Activated T-cell treated with anti-CD3 and anti-CD28 coated beads for 48 hours (primary cell): ENCODE results near the gene ARPC1A.
"Not testable (repeated sequence)": the region's sequence is repeated elsewhere in the genome, so short reads cannot be mapped to it uniquely, and the experiment has no call there.

Source experiments
- DNase-seq: peaks from one replicate; pipeline ENCODE4 v3.0.0-alpha.2; 2020; ENCODE audit warnings: low read depth

ARPC1A gene

GRCh38 chr7:99322659-99323058 is 3.0 kb upstream of the ARPC1A start:
- DNase-seq = not testable (repeated sequence)

DNA sequence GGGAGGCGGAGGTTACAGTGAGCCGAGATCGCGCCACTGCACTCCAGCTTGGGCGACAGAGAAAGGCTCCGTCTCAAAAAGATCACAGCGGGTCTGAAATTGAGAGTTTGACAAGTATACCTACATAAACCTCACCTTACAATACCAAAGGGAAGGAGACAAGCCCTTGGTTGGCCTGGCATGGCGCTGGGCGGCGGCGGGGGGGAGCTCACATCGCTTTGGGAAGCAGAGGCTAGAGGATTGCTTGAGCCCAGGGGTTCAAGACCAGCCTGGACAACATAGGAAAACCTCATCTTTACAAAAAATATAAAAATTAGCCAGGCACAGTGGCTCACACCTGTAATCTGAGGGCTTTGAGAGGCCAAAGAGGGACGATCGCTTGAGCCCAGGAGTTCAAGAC is 1.1 kb upstream of the ARPC1A start:
- no peak for DNase-seq

DNA sequence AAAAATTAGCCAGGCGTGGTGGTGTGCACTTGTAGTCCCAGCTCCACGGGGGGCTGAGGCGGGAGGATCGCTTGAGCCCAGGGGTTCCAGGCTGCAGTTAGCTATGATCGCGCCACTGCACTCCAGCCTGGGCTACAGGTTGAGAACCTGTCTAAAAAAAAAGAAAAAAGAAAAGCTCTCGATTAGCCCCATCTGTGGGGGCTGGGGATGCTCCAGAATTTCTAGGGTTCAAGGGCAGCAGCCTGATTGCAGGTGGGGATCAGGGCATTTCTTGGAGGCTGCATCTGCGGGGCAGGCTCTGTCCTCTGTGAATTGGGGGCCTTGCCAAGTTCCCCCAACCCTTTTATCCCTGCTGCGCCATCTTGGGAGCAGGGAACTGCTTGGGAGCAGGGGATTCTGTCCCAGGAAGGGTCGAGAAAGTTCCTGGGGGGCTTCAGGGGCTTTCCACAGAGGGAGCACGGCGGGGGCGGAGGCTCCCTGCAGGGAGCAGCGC is 651 bp upstream of the ARPC1A start:
- peak; percentile 5 for DNase-seq

- DNase-seq = no peak
Observed at GRCh38 chr7:99326408-99326782, 697 bp downstream of the ARPC1A start.

DNA sequence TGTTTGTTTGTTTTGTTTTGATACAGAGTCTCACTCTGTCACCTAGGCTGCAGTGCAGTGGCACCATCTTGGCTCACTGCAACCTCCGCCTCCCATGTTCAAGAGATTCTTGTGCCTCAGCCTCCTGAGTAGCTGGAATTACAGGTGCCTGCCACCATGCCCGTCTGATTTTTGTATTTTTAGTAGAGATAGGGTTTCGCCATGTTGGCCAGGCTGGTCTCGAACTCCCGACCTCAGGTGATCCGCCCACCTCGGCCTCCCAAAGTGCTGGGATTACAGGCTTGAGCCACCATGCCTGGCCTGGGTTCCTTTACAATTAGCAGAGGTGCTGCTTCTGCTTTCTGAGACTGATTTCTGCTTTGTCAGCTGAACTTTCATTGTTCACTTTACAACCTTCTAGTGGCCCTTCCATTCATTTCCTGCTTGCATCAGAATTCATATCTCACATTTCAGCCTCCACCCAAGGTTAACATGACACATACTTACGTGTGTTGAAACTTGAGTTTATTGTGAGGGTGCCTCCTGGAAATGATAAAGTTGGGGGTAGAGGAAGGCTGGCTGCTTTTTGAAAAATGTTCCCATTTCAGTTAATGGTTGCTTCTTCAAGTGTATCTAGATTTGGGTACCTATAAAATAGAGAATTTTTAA is 4.7 kb downstream of the ARPC1A start:
- peak; percentile 13 for DNase-seq

DNA sequence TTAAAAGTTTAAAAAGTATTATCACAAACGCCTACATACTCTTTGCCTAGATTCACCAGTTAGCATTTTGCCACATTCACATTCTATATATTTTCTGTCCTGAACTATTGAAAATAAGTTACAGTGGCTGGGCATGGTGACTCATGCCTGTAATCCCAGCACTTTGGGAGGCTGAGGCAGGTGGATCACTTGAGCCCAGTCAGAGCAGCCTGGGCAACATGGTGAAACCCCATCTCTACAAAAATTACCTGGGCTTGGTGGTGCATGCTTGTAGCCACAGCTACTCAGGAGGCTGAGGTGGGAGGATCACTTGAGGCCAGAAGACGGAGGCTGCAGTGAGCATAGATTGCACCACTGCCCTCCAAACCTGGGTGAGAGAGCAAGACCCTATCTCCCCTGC is 5.3 kb downstream of the ARPC1A start:
- DNase-seq = no peak

DNA sequence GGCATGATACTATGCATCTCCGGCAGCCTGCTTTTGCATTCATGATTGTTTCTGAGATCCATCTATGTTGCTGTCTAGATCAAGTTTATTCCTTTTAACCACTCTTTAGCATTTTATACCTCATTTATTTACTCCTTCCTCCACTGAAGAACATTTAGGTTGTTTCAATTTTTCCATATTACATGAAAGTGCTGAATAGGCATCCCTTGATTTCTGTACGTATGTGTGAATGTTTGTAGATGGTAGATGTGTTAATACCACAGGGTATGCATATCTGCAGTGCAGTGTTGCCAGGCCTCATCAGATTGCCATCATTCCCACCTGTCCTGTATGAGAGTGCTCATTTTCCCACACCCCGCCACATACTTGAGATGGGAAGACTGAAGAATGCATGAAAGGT is 13.9 kb downstream of the ARPC1A start:
- no peak for DNase-seq

DNA sequence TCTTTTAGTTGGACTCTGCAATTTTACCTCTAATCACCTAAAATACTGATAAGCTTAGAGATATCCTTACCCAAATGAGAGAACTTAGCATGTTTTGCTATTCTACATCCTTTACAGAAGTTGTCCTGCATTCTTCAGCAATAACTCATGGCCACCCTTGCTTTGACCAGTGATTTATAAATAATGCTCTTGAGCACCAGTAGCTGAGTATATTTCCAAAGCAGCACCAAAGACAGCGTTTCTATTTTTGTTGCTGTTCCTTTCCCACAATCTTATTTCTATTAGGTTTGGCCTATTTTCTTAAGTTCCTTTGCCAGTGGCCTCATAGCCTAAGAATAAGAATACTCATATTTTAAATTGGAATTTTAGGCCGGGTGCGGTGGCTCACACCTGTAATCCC is 15.0 kb downstream of the ARPC1A start:
- no peak for DNase-seq

GRCh38 chr7:99344061-99344647 is 18.5 kb downstream of the ARPC1A start:
- DNase-seq = no peak

DNA sequence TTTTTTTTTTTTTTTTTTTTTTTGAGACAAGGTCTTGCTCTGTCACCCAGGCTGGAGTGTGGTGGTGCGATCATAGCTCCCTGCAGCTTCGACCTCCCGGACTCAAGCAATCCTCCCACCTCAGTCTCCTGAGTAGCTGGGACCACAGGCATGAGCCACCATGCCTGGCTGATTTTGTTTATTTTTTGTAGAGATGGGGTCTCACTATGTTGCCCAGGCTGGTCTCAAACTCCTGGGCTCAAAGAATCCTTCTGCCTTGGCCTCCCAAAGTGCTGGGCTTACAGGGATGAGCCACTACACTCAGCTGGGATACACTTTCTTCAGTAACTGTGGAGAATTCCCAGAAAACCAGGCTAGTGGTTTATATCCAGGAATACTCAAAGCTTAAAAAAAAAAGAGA is 24.9 kb downstream of the ARPC1A start:
- not testable (repeated sequence) for DNase-seq

DNA sequence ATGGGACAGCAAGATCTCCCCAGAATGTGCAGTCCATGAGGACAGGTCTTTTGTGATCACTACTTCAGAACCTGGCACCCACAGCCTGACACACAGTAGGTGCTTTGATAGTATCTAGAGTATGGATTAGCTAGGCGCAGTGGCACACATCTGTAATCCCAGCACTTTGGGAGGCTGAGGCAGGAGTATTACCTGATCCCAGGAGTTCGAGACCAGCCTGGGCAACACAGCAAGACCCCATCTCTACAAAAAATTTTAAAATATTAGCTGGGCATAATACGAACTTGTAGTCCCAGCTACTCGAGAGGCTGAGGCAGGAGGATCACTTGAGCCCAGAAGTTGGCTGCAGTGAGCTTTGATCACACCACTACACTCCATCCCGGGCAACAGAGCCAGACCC is 26.5 kb downstream of the ARPC1A start:
- DNase-seq = no peak

- no peak for DNase-seq
Observed at GRCh38 chr7:99355098-99355497, 29.4 kb downstream of the ARPC1A start.

GRCh38 chr7:99357701-99358490 is 32.2 kb downstream of the ARPC1A start:
- DNase-seq = no peak

- not testable (repeated sequence) for DNase-seq
Observed at GRCh38 chr7:99358521-99358920, 32.8 kb downstream of the ARPC1A start.

- no peak for DNase-seq
Observed at GRCh38 chr7:99359465-99360154, 33.9 kb downstream of the ARPC1A start.

GRCh38 chr7:99362801-99363200 is 37.1 kb downstream of the ARPC1A start:
- no peak for DNase-seq

GRCh38 chr7:99363286-99363685 is 37.6 kb downstream of the ARPC1A start:
- DNase-seq = no peak

DNA sequence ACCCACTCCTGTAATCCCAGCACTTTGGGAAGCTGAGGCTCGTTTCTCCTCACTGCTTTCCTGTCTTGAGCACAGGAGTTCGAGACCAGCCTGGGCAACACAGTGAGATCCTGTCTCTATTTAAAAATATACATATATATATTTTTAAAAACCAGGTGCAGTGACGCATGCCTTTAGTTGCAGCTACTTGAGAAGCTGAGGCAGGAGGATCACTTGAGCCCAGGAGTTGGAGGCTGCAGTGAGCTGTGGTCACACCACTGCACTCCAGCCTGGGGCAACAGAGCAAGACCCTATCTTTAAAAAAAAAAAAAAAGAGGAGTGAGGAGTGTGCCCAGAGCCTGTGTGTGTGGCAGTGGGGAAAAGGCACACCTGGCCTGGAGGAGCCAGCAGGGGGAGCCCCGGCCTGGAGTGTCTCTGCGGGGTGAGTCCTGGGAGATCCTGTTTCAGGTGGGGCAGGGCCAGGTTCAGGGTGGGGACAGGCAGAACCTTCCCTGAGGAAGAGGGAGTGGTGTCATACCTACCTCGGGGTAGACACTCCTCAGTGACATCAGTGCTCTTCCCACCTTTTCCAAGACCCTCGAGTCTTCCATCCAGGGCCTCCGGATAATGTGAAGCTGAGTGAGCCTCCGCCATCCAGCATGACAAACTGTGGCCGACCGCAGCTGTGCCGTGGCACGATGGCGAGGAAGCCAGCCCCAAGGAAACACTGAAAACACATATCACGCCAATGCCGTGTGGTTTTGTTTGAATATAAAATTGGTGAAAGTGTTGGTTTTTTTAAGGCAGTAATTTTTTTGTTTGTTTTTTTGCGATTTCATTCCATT is 39.8 kb downstream of the ARPC1A start:
- peak; percentile 42 for DNase-seq

DNA sequence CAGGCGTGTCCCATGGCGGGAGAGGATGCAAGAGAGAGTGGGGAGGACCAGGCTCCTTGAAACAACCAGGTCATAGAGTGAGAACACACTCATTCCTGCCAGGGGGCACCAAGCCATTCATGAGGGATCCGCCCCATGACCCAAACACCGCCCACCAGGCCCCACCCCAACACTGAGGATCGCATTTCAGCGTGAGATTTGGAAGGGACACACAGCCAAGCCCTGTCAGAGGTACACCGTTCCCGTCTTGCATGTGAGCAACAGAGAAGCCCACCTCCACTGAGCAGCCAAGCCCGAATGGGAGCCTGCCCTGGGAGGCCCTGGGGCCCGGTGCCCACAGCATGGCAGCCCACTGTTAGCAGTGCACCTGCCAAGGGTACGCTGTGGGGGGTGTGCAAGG is 40.9 kb downstream of the ARPC1A start:
- no peak for DNase-seq

GRCh38 chr7:99368750-99369389 is 43.2 kb downstream of the ARPC1A start:
- no peak for DNase-seq

DNA sequence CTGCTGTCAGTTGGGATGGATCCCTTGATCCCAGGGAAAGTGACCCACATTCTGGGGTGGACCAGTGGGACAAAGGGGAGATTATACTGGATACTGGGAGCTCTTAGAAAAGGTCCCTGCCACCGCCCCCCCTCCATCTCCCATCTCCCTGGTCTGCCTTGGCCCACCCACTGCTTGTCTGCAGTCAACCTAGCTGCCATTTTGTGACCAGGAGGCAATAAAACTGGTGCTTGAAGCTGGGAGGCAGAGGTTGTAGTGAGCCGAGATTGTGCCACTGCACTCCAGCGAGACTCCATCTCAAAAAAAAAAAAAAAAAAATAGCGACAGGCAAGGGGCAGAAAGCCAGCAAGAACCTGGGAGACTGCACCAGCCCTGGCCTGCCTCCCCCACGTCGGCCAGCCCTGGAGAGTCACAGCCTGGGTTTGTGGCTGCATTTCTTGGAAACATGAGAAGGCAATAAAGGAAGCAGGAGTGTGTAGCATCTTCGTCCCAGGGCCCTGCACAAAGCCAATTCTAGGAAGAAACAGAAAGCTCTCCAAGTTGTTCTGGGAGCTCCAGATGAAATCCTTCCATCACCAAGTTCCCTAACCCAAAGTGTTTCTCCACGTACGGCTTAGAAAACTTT is 44.2 kb downstream of the ARPC1A start:
- DNase-seq = no peak
